Smooth muscle cell (in vitro differentiated cells): Measurements from ENCODE around the gene INPP5E. TPM values are rescaled to one million over a fixed set of nuclear protein-coding genes. Genes with fewer than 3 reads are reported as not detected.

Experiments used
- DNase-seq: peaks from one replicate; lab custom pipeline; 2025; ENCODE audit not compliant: unreplicated experiment; lab: John Stamatoyannopoulos, UW
- H2AFZ ChIP-seq: fragments of 200-600 bp; sonication (generic); 2 replicates; pipeline ENCODE4 v1.6.0; 2016; ENCODE audit warnings: antibody characterized with exemption, low read depth, mild to moderate bottlenecking
- H3F3A ChIP-seq: fragments of 200-600 bp; sonication (generic); 2 replicates; pipeline ENCODE4 v1.6.0; 2017; ENCODE audit warnings: antibody characterized with exemption, low read depth
- H3K27ac ChIP-seq: fragments of 200-600 bp; sonication (generic); 2 replicates; pipeline ENCODE4 v1.5.1; 2016; ENCODE audit warnings: low read depth, mild to moderate bottlenecking
- H3K27me3 ChIP-seq: fragments of 200-600 bp; sonication (generic); 2 replicates; pipeline ENCODE4 v1.6.1; 2016; ENCODE audit warnings: low read depth, mild to moderate bottlenecking
- H3K36me3 ChIP-seq: fragments of 200-600 bp; sonication (generic); 2 replicates; pipeline ENCODE4 v1.5.1; 2016; ENCODE audit warnings: low read depth
- H3K4me1 ChIP-seq: fragments of 200-600 bp; sonication (generic); 2 replicates; pipeline ENCODE4 v1.5.1; 2016; ENCODE audit warnings: low read depth
- H3K4me2 ChIP-seq: fragments of 200-600 bp; sonication (generic); 2 replicates; pipeline ENCODE4 v1.6.0; 2016; ENCODE audit warnings: mild to moderate bottlenecking
- H3K4me3 ChIP-seq: fragments of 200-600 bp; sonication (generic); 2 replicates; pipeline ENCODE4 v1.5.1; 2016; ENCODE audit warnings: mild to moderate bottlenecking
- H3K79me2 ChIP-seq: fragments of 200-600 bp; sonication (generic); 2 replicates; pipeline ENCODE4 v1.6.0; 2016; ENCODE audit warnings: low read depth, mild to moderate bottlenecking
- H3K9ac ChIP-seq: fragments of 200-600 bp; sonication (generic); 2 replicates; pipeline ENCODE4 v1.6.0; 2016; ENCODE audit warnings: low read depth
- H3K9me3 ChIP-seq: fragments of 200-600 bp; sonication (generic); replicated peaks from 2 replicates; pipeline ENCODE4 v1.5.1; 2016; ENCODE audit warnings: low read depth
- H4K20me1 ChIP-seq: fragments of 200-600 bp; sonication (generic); 2 replicates; pipeline ENCODE4 v1.6.0; 2016; ENCODE audit warnings: low read depth
- CTCF ChIP-seq: fragments of 200-600 bp; sonication (generic); IDR thresholded peaks from 2 replicates; pipeline ENCODE4 v1.5.1; 2017; ENCODE audit warnings: borderline replicate concordance, mild to moderate bottlenecking, antibody characterized with exemption; ENCODE audit not compliant: insufficient read depth, poor library complexity, severe bottlenecking
- WGBS: methylation state at CpG from one replicate; pipeline ENCODE4 v1.1.7; 2016; ENCODE audit warnings: low lambda C conversion rate; 5-methylcytosine and 5-hydroxymethylcytosine counted together
- polyA plus RNA-seq: library from polyadenylated mRNA; unstranded; fragments of >200 nt; fragmentation: Nextera tagmentation; extraction: Ambion mirVana; gene quantifications from 2 replicates; pipeline ENCODE4 v1.2.1, GENCODE V29; 2016
- total RNA-seq: library from RNA; depleted of rRNA; stranded (reverse); fragments of >200 nt; gene quantifications from 2 replicates; pipeline ENCODE4 v1.2.3, GENCODE V29; 2014

INPP5E gene
- total and polyA plus RNA-seq, 2 experiments from 2014 or later, result 2.8 to 7.7 TPM

- Histone ChIP-seq H3K9me3 (no peaks in the 10 kb centered on the region), H3K9ac (no peak overlapping the region), H3K79me2 (peaks cover 86% of the 10 kb centered on the region), H3K27me3 (no peaks in the 10 kb centered on the region), H3F3A (no peaks in the 10 kb centered on the region), H3K4me1 (no peaks in the 10 kb centered on the region), H3K4me2 (no peak overlapping the region), H3K36me3 (peaks cover 22% of the 10 kb centered on the region), H3K27ac (no peak overlapping the region), H4K20me1 (peaks cover 99% of the 10 kb centered on the region), H2AFZ (no peak overlapping the region), H3K4me3 (no peak overlapping the region)
- TF ChIP-seq CTCF, result no peak
- DNase-seq, result no peak
- 98% methylated on average over 11 of the region's 11 CpGs for WGBS
These were observed 30.7 kb upstream of the INPP5E start for GRCh38 chr9:136470356-136470755.

- Histone ChIP-seq H3F3A (no peaks in the 10 kb centered on the region), H3K27me3 (no peaks in the 10 kb centered on the region), H3K79me2 (peaks cover 76% of the 10 kb centered on the region), H3K9me3 (no peaks in the 10 kb centered on the region), H3K9ac (no peak overlapping the region), H3K4me2 (no peak overlapping the region), H3K27ac (no peak overlapping the region), H3K36me3 (peaks cover 24% of the 10 kb centered on the region), H4K20me1 (peaks cover 99% of the 10 kb centered on the region), H2AFZ (no peak overlapping the region), H3K4me1 (no peaks in the 10 kb centered on the region), H3K4me3 (no peak overlapping the region)
- no peak for DNase-seq
- 98% methylated on average over 15 of the region's 15 CpGs for WGBS
- no peak for TF ChIP-seq CTCF
These were observed 28.1 kb upstream of the INPP5E start for GRCh38 chr9:136467766-136468165.

GRCh38 chr9:136466155-136466541, 26.5 kb upstream of the INPP5E start:
- no peak for TF ChIP-seq CTCF
- H3K79me2 ChIP-seq, result peaks cover 60% of the 10 kb centered on the region
- over 99% methylated on average over 30 of the region's 30 CpGs for WGBS
- H2AFZ ChIP-seq, result no peak overlapping the region
- H3K4me1 ChIP-seq, result no peaks in the 10 kb centered on the region
- no peak overlapping the region for H3K27ac ChIP-seq
- DNase-seq, result no peak
- H3K36me3 ChIP-seq, result peaks cover 24% of the 10 kb centered on the region
- H3K9me3 ChIP-seq, result no peaks in the 10 kb centered on the region
- H3K4me2 ChIP-seq, result no peak overlapping the region
- no peaks in the 10 kb centered on the region for H3F3A ChIP-seq
- H3K4me3 ChIP-seq, result no peak overlapping the region
- no peak overlapping the region for H3K9ac ChIP-seq
- H4K20me1 ChIP-seq, result peaks cover 99% of the 10 kb centered on the region
- no peaks in the 10 kb centered on the region for H3K27me3 ChIP-seq

- Histone ChIP-seq H2AFZ (no peak overlapping the region), H3K4me1 (no peaks in the 10 kb centered on the region), H3K9ac (no peak overlapping the region), H3K27me3 (no peaks in the 10 kb centered on the region), H3K4me2 (no peak overlapping the region), H4K20me1 (peaks cover 99% of the 10 kb centered on the region), H3K79me2 (peaks cover 57% of the 10 kb centered on the region), H3K4me3 (no peak overlapping the region), H3K27ac (no peak overlapping the region), H3F3A (no peaks in the 10 kb centered on the region), H3K36me3 (peaks cover 24% of the 10 kb centered on the region), H3K9me3 (no peaks in the 10 kb centered on the region)
- whole genome bisulfite sequencing, result 98% methylated on average over 27 of the region's 27 CpGs
- no peak for DNase-seq
- TF ChIP-seq CTCF, result no peak
These were observed 26.0 kb upstream of the INPP5E start for GRCh38 chr9:136465500-136466154.
